NOMO-1 treated with DMSO at 0.1 percent for 48 hours (cell line): ENCODE results near the gene CYP2E1.
"Not testable (repeated sequence)": the region's sequence is repeated elsewhere in the genome, so short reads cannot be mapped to it uniquely, and the experiment has no call there.

Source experiments
- DNase-seq: peaks from one replicate; lab custom pipeline; 2025; ENCODE audit not compliant: unreplicated experiment; lab: John Stamatoyannopoulos, UW

Gene CYP2E1

DNA sequence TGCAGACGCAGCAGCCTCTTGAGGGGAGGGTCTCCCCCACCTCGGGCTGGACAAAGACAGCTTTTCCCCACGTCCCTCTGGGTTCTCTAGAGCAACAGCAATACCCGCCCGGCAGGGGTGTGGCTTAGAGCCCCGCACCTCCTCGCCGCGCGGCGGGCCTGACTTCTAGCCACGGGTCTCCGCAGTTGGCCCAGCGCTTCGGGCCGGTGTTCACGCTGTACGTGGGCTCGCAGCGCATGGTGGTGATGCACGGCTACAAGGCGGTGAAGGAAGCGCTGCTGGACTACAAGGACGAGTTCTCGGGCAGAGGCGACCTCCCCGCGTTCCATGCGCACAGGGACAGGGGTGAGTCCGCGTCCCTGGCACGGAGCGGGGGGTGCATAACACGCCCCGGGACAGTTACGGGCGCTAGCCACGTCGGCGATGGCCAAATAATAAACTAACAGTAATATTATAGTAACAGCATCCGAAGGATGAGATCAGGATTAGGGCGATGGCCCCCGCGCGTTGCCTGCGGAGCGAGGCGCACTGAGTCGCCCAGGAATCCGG lies 1.2 kb downstream of the CYP2E1 start:
- no peak for DNase-seq

- DNase-seq: peak; percentile 32
These were observed 1.8 kb downstream of the CYP2E1 start for GRCh38 chr10:133528845-133529575.

GRCh38 chr10:133529576-133529946 lies 2.4 kb downstream of the CYP2E1 start:
- no peak for DNase-seq

- DNase-seq: peak; percentile 66
These were observed 3.3 kb downstream of the CYP2E1 start for GRCh38 chr10:133530506-133530905.

- DNase-seq: no peak
These were observed 5.7 kb downstream of the CYP2E1 start for GRCh38 chr10:133532871-133533270.

DNA sequence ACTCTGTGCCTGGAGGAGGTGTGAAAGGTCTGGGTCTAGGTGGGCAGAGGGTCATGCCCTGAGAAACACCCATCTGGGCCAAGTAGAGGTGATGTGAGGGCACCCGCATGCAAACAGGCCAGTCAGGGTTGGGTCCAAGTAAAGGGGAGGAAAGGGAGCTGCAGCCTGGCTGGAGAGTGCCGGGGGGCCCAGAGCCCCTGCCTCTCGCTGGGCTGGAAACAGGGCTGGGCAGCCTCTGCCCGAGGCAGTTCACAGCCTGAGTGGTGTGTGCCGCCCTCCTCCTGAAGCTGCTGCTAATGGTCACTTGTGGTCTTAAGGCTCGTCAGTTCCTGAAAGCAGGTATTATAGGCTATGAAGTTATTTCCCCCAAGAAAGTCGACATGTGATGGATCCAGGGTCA lies 7.3 kb downstream of the CYP2E1 start:
- no peak for DNase-seq

- no peak for DNase-seq
These were observed 9.0 kb downstream of the CYP2E1 start for GRCh38 chr10:133536198-133536597.

GRCh38 chr10:133537546-133538545 lies 10.7 kb downstream of the CYP2E1 start:
- no peak for DNase-seq

DNA sequence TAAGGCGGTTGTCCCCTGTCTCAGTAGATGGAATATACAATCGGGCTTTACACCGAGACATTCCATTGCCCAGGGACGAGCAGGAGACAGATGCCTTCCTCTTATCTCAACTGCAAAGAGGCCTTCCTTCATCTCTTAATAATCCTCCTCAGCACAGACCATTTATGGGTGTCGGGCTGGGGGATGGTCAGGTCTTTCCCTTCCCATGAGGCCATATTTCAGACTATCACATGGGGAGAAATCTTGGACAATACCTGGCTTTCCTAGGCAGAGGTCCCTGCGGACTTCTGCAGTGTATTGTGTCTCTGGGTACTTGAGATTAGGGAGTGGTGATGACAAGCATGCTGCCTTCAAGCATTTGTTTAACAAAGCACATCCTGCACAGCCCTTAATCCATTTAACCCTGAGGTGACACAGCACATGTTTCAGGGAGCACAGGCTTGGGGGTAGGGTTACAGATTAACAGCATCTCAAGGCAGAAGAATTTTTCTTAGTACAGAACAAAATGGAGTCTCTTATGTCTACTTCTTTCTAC lies 14.3 kb downstream of the CYP2E1 start:
- not testable (repeated sequence) for DNase-seq

GRCh38 chr10:133544506-133544905 lies 17.3 kb downstream of the CYP2E1 start:
- no peak for DNase-seq

GRCh38 chr10:133554600-133554999 lies 27.4 kb downstream of the CYP2E1 start:
- DNase-seq: no peak

GRCh38 chr10:133555521-133555920 lies 28.4 kb downstream of the CYP2E1 start:
- no peak for DNase-seq

GRCh38 chr10:133557381-133557780 lies 30.2 kb downstream of the CYP2E1 start:
- no peak for DNase-seq

DNA sequence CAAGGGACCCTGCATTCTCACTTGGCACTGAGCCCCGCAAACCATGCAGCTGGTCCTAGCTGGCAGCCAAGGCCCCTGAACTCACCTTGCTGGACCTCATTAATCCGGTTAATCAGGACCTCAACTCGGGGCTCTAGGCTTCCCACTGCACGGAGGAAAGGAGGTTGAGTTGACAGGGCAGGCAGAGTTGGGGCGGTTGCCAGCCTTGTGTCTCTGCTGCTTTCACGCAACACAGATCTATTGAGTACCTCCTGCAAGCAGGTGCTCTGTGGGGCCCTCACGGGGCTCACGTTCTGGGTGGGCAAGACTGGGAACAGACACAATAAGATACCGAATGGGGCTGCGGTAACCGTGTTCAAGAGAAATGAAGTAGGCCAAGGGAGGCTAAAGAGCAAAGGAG lies 32.1 kb downstream of the CYP2E1 start:
- DNase-seq: no peak

DNA sequence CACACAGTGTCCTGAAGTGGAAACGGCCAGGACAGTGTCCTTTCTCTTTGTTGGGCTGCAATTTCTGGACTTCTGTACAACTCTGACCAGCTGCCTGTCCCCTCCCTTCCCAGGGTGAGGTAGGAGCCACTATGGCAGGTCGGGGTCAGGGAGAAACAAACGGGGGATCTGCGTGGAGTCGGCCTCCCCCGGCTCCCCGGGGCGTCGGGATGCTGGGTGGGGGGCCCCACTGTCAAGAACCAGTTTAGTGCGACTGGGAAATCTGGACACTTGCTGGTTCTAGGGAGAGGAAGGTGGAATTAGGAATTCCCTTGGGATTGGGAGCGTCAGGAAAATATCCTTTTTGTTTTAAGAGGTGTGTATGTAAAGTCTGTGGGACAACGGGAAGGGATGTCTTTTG lies 37.7 kb downstream of the CYP2E1 start:
- no peak for DNase-seq

GRCh38 chr10:133565441-133566294 lies 38.5 kb downstream of the CYP2E1 start, which contains the start of gene SYCE1:
Gene SYCE1 (minus strand): TSS chr10:133565583. CDS start chr10:133565529, 54 bp downstream.
- DNase-seq: no peak

DNA sequence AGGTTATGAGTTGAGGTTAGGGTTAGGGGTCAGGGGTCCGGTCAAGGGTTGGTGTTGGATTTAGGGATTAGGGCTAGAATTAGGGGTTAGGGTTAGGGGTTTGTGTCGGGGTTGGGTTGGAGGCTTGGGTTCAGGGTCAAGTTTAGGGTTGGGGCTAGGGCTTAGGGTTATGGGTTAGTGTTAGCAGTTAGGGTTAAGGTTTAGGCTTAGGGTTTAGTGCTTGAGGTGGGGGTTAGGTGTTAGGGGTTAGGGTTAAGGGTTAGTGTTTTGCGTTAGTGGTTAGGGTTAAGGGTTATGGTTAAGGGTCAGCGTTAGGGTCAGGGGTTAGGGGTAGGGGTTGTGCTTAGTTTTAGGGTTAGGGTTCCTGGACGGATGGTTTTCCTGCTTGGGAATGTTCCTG lies 40.0 kb downstream of the CYP2E1 start:
- no peak for DNase-seq

DNA sequence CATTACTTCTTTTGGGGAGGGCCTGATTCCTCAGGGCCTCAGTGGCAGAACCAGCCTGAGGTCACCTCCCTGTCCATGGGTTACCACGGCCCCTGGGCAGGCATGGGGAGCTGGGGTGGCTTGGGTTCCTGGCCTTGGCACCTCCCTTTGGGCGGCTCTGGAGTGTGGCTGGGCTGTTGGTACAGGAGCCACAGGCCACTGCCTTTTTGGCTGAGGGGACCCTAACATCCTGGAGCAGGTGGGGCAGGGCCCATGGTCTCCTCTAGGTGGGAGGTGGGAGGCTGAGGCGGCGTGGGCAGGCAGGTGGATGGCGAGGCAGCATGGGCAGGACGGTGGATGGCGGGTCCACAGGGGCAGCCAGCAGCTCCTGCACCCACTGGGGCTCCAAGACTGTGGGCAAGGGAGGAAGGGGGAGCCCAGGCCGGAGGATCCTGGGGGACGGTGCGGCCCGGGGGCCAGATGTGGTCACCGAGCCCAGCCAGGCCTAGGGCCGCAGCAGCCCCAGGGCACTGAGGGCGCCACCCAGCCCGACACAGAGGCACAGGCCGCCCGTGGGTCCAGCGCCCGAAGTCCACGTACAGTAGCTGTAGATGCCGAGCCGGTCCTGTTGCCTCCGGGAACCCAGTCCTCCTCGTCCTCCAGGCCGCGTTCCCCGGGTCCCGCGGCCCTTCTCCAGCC lies 40.6 kb downstream of the CYP2E1 start:
- DNase-seq: no peak

DNA sequence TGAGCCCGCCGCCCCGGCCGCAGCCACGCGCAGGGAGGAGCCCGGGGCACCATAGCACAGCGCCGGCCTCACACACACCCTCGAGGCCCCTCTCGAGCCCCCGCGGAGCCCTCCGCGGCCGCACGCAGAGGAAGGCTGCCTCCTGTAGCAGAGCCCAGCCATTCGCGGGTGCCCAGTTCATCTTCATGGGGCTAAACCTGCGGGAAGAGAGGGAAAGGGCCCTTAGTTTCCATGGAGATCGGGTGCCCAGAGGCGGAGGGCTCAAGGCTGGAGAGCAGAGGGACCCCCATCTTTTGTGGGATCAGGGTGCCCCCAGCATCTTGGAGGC lies 41.1 kb downstream of the CYP2E1 start:
- no peak for DNase-seq
